ENCODE results near the gene SEC61A1. TPM values are rescaled to one million over a fixed set of nuclear protein-coding genes. Genes with fewer than 3 reads are reported as not detected.

The SEC61A1 gene
- total RNA-seq, 1 experiment from 2014 or later: 246 TPM

DNA sequence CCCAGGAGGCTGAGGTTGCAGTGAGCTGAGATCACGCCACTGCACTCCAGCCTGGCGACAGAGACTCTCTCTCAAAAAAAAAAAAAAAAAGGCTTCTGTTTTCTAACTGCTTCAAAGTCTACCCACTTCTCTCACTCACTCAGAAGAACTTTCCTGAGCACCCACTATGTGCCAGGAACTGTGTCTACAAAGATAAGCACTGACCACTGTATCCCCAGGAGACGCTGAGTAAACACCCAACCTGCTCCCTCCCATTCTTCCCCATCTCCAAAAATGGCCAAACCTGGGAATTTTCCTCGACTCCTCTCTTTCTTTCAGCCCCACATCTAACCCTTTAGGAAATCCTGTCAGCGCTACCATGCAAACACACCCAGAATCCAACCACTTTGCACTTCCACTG lies 58.9 kb downstream of the SEC61A1 start:
- Histone ChIP-seq H3K27ac (ENCODE audit: low read length) (no peak overlapping the region), H3K4me1 (ENCODE audit: control insufficient read depth, insufficient read depth, low read length) (no peaks in the 10 kb centered on the region), H3K9me3 (ENCODE audit: control insufficient read depth, insufficient read depth, low read depth, low read length) (no peaks in the 10 kb centered on the region), H3K27me3 (ENCODE audit: control insufficient read depth, insufficient read depth, low read length) (no peaks in the 10 kb centered on the region), H3K36me3 (ENCODE audit: control insufficient read depth, insufficient read depth, low read length) (peaks cover 48% of the 10 kb centered on the region), H3K4me3 (ENCODE audit: low read depth in 2 of 2, low read length in 2 of 2) (no peak overlapping the region)
- ChIA-PET POLR2A (no interaction called here), CTCF (no interaction called here)
- intact Hi-C loops (cut with micrococcal nuclease; ENCODE audit: unreplicated experiment) (no loop called here), in situ Hi-C loops (cut with HindIII; ENCODE audit: low pct_unique_long_range_greater_than_20kb, low sequenced_read_pairs) (no loop called here)
- TF ChIP-seq, protein P1, sequence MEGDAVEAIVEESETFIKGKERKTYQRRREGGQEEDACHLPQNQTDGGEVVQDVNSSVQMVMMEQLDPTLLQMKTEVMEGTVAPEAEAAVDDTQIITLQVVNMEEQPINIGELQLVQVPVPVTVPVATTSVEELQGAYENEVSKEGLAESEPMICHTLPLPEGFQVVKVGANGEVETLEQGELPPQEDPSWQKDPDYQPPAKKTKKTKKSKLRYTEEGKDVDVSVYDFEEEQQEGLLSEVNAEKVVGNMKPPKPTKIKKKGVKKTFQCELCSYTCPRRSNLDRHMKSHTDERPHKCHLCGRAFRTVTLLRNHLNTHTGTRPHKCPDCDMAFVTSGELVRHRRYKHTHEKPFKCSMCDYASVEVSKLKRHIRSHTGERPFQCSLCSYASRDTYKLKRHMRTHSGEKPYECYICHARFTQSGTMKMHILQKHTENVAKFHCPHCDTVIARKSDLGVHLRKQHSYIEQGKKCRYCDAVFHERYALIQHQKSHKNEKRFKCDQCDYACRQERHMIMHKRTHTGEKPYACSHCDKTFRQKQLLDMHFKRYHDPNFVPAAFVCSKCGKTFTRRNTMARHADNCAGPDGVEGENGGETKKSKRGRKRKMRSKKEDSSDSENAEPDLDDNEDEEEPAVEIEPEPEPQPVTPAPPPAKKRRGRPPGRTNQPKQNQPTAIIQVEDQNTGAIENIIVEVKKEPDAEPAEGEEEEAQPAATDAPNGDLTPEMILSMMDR (IDR thresholded peaks at IDR 0.05): no peak
- TF ChIP-seq, protein P2, sequence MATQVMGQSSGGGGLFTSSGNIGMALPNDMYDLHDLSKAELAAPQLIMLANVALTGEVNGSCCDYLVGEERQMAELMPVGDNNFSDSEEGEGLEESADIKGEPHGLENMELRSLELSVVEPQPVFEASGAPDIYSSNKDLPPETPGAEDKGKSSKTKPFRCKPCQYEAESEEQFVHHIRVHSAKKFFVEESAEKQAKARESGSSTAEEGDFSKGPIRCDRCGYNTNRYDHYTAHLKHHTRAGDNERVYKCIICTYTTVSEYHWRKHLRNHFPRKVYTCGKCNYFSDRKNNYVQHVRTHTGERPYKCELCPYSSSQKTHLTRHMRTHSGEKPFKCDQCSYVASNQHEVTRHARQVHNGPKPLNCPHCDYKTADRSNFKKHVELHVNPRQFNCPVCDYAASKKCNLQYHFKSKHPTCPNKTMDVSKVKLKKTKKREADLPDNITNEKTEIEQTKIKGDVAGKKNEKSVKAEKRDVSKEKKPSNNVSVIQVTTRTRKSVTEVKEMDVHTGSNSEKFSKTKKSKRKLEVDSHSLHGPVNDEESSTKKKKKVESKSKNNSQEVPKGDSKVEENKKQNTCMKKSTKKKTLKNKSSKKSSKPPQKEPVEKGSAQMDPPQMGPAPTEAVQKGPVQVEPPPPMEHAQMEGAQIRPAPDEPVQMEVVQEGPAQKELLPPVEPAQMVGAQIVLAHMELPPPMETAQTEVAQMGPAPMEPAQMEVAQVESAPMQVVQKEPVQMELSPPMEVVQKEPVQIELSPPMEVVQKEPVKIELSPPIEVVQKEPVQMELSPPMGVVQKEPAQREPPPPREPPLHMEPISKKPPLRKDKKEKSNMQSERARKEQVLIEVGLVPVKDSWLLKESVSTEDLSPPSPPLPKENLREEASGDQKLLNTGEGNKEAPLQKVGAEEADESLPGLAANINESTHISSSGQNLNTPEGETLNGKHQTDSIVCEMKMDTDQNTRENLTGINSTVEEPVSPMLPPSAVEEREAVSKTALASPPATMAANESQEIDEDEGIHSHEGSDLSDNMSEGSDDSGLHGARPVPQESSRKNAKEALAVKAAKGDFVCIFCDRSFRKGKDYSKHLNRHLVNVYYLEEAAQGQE (IDR thresholded peaks at IDR 0.05; ENCODE audit: insufficient read depth in 1 of 2, low read depth in 2 of 2, low read length in 1 of 2): no peak
- TF ChIP-seq POLR2AphosphoS5 (IDR thresholded peaks at IDR 0.05; ENCODE audit: low read depth, low read length) (no peak), SIN3A (IDR thresholded peaks at IDR 0.05; ENCODE audit: borderline replicate concordance, insufficient read depth, low read depth, low read length) (no peak), TCF7L2 (IDR thresholded peaks at IDR 0.05; ENCODE audit: low read depth, low read length) (no peak)
- no TSS peak for BruUV-seq (replicated peaks)
- ATAC-seq: no peak
- DNase-seq (ENCODE audit: low read depth, low spot score): no peak

DNA sequence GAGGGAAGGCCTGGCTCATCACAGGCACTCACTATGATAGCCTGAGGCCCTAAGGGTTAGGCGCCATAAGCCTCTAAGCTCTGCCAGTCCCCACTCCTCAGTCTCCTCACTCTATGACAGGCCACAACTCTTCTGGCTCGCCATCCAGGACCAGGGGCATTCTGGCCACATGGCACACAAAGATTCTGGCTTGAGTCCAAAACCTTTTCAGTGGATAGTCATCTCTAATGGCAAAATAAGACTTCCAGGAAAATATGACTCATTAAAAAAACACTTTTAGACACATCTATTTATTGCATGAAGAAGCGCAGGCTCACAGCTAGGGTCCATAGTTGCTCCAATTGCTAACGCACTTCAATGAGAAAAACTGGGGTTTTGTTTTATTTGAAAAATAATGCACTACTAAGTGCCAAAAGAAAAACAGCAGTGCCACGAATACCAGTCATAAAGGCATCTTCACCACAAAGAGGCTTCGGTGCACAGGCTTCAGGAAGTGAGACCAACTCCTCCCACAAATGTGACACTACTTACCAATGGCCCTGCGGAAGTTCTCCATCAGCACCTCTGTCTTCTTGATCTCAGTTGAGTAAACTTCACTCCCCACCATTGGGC lies 60.2 kb downstream of the SEC61A1 start:
- ATAC-seq (peak; percentile 72; the same call in 1 of the 2 replicates), DNase-seq (ENCODE audit: low read depth, low spot score) (peak; percentile 22)
- Histone ChIP-seq H3K27ac (ENCODE audit: low read length) (no peak overlapping the region), H3K4me1 (ENCODE audit: control insufficient read depth, insufficient read depth, low read length) (no peaks in the 10 kb centered on the region), H3K9me3 (ENCODE audit: control insufficient read depth, insufficient read depth, low read depth, low read length) (no peaks in the 10 kb centered on the region), H3K4me3 (ENCODE audit: low read depth in 2 of 2, low read length in 2 of 2) (no peak overlapping the region), H3K27me3 (ENCODE audit: control insufficient read depth, insufficient read depth, low read length) (no peaks in the 10 kb centered on the region), H3K36me3 (ENCODE audit: control insufficient read depth, insufficient read depth, low read length) (peaks cover 52% of the 10 kb centered on the region)
- TF ChIP-seq POLR2AphosphoS5 (IDR thresholded peaks at IDR 0.05; ENCODE audit: low read depth, low read length) (no peak), SIN3A (IDR thresholded peaks at IDR 0.05; ENCODE audit: borderline replicate concordance, insufficient read depth, low read depth, low read length) (no peak), TCF7L2 (IDR thresholded peaks at IDR 0.05; ENCODE audit: low read depth, low read length) (no peak)
- TF ChIP-seq, protein P2 (IDR thresholded peaks at IDR 0.05; ENCODE audit: insufficient read depth in 1 of 2, low read depth in 2 of 2, low read length in 1 of 2): no peak
- TF ChIP-seq, protein P1 (IDR thresholded peaks at IDR 0.05): no peak
- ChIA-PET POLR2A (no interaction called here), CTCF (no interaction called here)
- in situ Hi-C loops (cut with HindIII; ENCODE audit: low pct_unique_long_range_greater_than_20kb, low sequenced_read_pairs) (no loop called here), intact Hi-C loops (cut with micrococcal nuclease; ENCODE audit: unreplicated experiment) (no loop called here)
- no TSS peak for BruUV-seq (replicated peaks)
